A673 (cell line): ENCODE measurements around the gene ST6GALNAC6. TPM values are rescaled to one million over a fixed set of nuclear protein-coding genes. Genes with fewer than 3 reads are reported as not detected.

Experiments
- BruUV-seq: library from RNA; stranded (reverse); fragments of 400-500 nt; replicated peaks from 2 replicates; lab custom pipeline; 2021; lab: Mats Ljungman, UMichigan
- CTCF ChIA-PET: fragments of 300-600 bp; sonication (Branson Sonifier 250); formaldehyde crosslinking; loops from one replicate; lab custom pipeline; 2022; ENCODE audit warnings: antibody characterized with exemption; lab: Charles Lee
- POLR2A ChIA-PET: fragments of 300-600 bp; sonication (Branson Sonifier 250); formaldehyde crosslinking; loops from one replicate; lab custom pipeline; 2022; ENCODE audit warnings: antibody characterized with exemption; ENCODE audit not compliant: low non-redundant PET; lab: Charles Lee
- DNase-seq: peaks from one replicate; pipeline ENCODE4 v3.0.0-alpha.2; 2015; ENCODE audit warnings: low spot score
- H3K27ac ChIP-seq: fragments of 200-600 bp; sonication (generic); 2 replicates; pipeline ENCODE4 v1.5.1; 2016; ENCODE audit warnings: mixed run types, low read depth, mild to moderate bottlenecking, mixed read lengths, antibody characterized with exemption, low read length; ENCODE audit not compliant: poor library complexity, severe bottlenecking
- H3K27me3 ChIP-seq: fragments of 200-600 bp; sonication (generic); replicated peaks from 2 replicates; pipeline ENCODE4 v1.6.1; 2017; ENCODE audit warnings: mixed run types, low read depth, mild to moderate bottlenecking, mixed read lengths, antibody characterized with exemption, low read length; ENCODE audit not compliant: insufficient read depth, poor library complexity
- H3K36me3 ChIP-seq: fragments of 200-600 bp; sonication (generic); 2 replicates; pipeline ENCODE4 v1.6.1; 2016; ENCODE audit warnings: mixed run types, mild to moderate bottlenecking, mixed read lengths, antibody characterized with exemption, low read length; ENCODE audit not compliant: insufficient read depth, poor library complexity, severe bottlenecking
- H3K4me1 ChIP-seq: fragments of 200-600 bp; sonication (generic); 2 replicates; pipeline ENCODE4 v1.6.1; 2017; ENCODE audit warnings: mixed run types, mild to moderate bottlenecking, mixed read lengths, antibody characterized with exemption, low read length; ENCODE audit not compliant: insufficient read depth, poor library complexity, severe bottlenecking
- H3K4me3 ChIP-seq: fragments of 200-600 bp; sonication (generic); 2 replicates; pipeline ENCODE4 v1.5.1; 2016; ENCODE audit warnings: low read depth, mixed run types, mild to moderate bottlenecking, mixed read lengths, low read length; ENCODE audit not compliant: poor library complexity, severe bottlenecking
- H3K9me3 ChIP-seq: fragments of 200-600 bp; sonication (generic); 2 replicates; pipeline ENCODE4 v1.6.1; 2016; ENCODE audit warnings: mixed run types, low read depth, mild to moderate bottlenecking, mixed read lengths, antibody characterized with exemption, low read length; ENCODE audit not compliant: poor library complexity, severe bottlenecking
- CTCF ChIP-seq: fragments of 300-800, 200-600 bp; sonication (generic); conservative IDR thresholded peaks from 2 replicates; pipeline ENCODE4 v1.5.1; 2017; ENCODE audit warnings: low read depth, mild to moderate bottlenecking, antibody characterized with exemption, low read length, moderate library complexity, mixed read lengths
- EZH2 ChIP-seq: fragments of 200-600 bp; sonication (generic); IDR thresholded peaks from 2 replicates; pipeline ENCODE4 v1.6.1; 2017; ENCODE audit warnings: borderline replicate concordance, low read depth, mild to moderate bottlenecking, mixed read lengths, antibody characterized with exemption, low read length; ENCODE audit not compliant: poor library complexity, severe bottlenecking
- intact Hi-C: fragments of 100-400 bp; cut with micrococcal nuclease; formaldehyde crosslinking; loops from one replicate; pipeline ENCODE4 v1.10.0; 2022; ENCODE audit not compliant: unreplicated experiment
- total RNA-seq: library from RNA; stranded (reverse); gene quantifications from 2 replicates; pipeline ENCODE4 v1.2.3, GENCODE V29; 2021

The ST6GALNAC6 gene
- total RNA-seq, 1 experiment from 2014 or later = 34.7 TPM

- Histone ChIP-seq H3K27ac (no peak overlapping the region), H3K4me3 (peak overlapping the region; percentile 47), H3K36me3 (peaks cover 6% of the 10 kb centered on the region), H3K4me1 (peaks cover 16% of the 10 kb centered on the region), H3K9me3 (no peaks in the 10 kb centered on the region), H3K27me3 (no peaks in the 10 kb centered on the region)
- ChIA-PET CTCF (no interaction called here), POLR2A (interaction anchor here (0.6 kb wide), 1 partner anchor 228 kb away, joined by 7 read pairs; no protein-coding TSS in a partner anchor)
- no TSS peak for BruUV-seq
- TF ChIP-seq EZH2 (no peak), CTCF (no peak)
- intact Hi-C loops = no loop called here
- peak; percentile 59 for DNase-seq
Observed at GRCh38 chr9:127931092-127931881, 31.9 kb upstream of the ST6GALNAC6 start.

DNA sequence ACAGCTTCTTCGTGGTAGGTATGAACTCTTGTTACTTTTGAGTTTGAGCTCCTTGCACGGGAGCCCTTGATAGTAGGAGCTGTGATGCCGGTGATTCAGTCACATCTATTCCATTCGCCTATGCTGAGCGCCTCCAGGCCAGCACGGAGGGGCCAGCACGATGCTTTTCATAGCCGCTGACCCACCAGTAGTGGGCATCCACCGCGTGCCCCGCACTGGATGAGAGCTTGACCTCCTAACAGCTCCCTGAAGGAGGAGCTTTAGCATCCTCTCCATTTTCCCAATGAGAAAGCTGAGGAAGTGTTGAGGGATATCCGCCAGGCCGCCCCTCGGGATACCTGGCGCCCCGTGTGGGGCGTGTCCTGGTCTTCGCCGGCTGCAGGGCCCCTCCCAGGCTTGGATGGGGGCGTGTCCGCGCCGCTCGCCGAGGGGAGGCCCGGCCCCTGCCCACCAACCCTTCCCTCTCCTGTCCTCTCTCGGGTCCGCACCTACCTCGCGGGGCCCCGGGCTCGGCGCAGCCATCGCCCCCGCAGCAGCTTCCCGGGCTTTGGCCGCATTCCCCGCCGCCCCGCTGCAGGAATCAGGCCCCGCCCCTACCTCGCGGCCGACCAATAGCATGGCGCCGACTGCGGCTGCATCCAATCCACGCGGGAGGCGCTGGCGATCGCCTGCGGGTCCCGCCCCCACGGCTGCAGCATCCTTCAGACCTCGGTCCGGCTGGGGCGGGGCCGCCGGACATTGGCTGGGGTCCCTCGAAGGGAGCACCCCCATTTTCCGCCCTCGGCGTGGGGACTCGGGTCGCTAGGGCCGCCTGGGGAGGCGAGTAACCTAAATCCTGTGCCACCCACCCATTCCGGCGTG is 31.1 kb upstream of the ST6GALNAC6 start, which contains the start of gene PIP5KL1:
Gene PIP5KL1 (minus strand): TSS at position 547 of the 861 bp plus-strand sequence. CDS start 25 bp downstream, at position 522.
- DNase-seq = peak; percentile 82
- intact Hi-C loops = no loop called here
- Histone ChIP-seq H3K4me1 (peaks cover 10% of the 10 kb centered on the region), H3K36me3 (peaks cover 6% of the 10 kb centered on the region), H3K27ac (no peak within 1 kb of the TSS), H3K4me3 (peak within 1 kb of the TSS; percentile 47), H3K9me3 (no peaks in the 10 kb centered on the region), H3K27me3 (no peaks in the 10 kb centered on the region)
- TF ChIP-seq EZH2 = no peak
- TF ChIP-seq CTCF = no peak
- POLR2A ChIA-PET = no interaction called here
- BruUV-seq = no TSS peak
- CTCF ChIA-PET = interaction anchor here (0.7 kb wide), 1 partner anchor 9 kb away, joined by 3 read pairs; no protein-coding TSS in a partner anchor

DNA sequence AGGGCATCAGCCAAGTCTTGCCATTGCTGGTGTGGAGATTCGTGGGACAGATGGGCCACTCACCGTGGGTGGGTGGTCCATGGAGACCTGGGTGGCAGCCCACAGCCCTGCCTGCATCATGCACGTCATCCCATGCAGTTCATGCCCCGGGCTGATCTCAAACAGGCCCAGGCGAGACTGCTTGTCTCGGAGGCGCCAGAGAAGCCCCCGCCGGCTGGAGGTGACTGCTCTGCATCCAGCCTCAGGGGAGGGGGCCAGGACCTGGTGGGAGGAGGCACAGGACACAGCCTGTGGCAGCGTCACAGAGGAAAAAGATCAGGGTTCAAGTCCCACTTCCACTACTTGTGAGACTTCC is 30.2 kb upstream of the ST6GALNAC6 start:
- H3K36me3 ChIP-seq = peaks cover under 1% of the 10 kb centered on the region
- no peak for TF ChIP-seq CTCF
- TF ChIP-seq EZH2 = no peak
- H3K4me3 ChIP-seq = no peak overlapping the region
- intact Hi-C loops = no loop called here
- no peaks in the 10 kb centered on the region for H3K9me3 ChIP-seq
- no peaks in the 10 kb centered on the region for H3K27me3 ChIP-seq
- H3K27ac ChIP-seq = no peak overlapping the region
- ChIA-PET CTCF (no interaction called here), POLR2A (interaction anchor here (0.7 kb wide), 1 partner anchor 47 kb away, joined by 3 read pairs; no protein-coding TSS in a partner anchor)
- peaks cover 10% of the 10 kb centered on the region for H3K4me1 ChIP-seq
- no TSS peak for BruUV-seq
- no peak for DNase-seq
